ENCODE data around the gene MIA2. TPM values are rescaled to one million over a fixed set of nuclear protein-coding genes. Genes with fewer than 3 reads are reported as not detected.
A peak's percentile ranks its signal among the peaks of the same experiment; 100 is the strongest.

Gene MIA2
- total and polyA plus RNA-seq, 9 of the 15 experiments (the other 6 are each of a cell fraction or from before 2014, with no cell fraction given): 6.0 to 21.8 (median 12.8) TPM

DNA sequence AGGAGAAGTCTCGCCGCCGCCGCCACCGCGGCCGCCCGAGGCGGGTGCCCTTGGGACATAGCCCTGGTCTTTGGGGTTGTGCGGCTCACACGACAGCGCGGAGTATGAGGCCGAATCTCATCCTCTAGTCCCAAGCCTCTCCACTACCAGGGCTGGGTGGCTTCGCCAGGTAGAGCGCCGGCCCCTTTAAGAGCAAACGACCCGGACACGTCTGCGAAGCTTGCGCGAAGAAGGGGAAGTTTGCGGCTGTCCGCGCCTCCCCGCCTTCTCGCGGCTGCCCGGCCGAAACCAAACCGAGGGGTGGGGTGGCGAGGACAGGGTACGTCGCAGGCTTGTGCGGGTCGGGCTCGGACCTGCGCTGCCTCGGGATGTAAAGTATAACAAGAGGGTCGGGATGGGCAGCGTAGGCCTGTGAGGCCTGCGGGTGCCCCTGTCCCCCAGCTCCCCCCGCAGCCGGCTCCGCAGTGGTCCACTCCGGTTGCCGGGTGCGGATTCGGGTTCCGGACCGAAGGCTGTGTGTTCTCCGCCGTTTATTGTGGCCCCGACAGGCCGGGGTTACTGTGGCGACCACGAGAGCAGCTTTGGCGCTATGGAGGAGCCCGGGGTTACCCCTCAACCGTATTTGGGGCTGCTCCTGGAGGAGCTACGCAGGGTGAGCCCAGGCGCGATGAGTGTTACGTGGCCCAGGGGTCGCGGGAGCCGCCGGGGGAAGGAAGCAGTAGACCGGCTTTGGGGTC is 33.3 kb downstream of the MIA2 start (continued):
- TF ChIP-seq TAL1 (IDR thresholded peaks at IDR 0.05) (no peak), PYGO2 (tag; IDR thresholded peaks at IDR 0.05) (no peak), PHB2 (IDR thresholded peaks at IDR 0.05; ENCODE audit: low read depth) (no peak), ZNF586 (CRISPR knock-in tag; conservative IDR thresholded peaks at IDR 0.05) (no peak), ILF3 (IDR thresholded peaks at IDR 0.05; ENCODE audit: borderline replicate concordance) (0 out of 2 replicates have a peak, but pooled peaks have one; percentile 27), PHF8 (IDR thresholded peaks at IDR 0.05; ENCODE audit: borderline replicate concordance, low read length) (peak; percentile 64; the same call in 1 of the 2 replicates), ZNF311 (CRISPR knock-in tag; IDR thresholded peaks at IDR 0.05) (no peak), EP300 (IDR thresholded peaks at IDR 0.05; ENCODE audit: low read length) (no peak), DLX4 (CRISPR knock-in tag; IDR thresholded peaks at IDR 0.05) (no peak), MECOM (CRISPR knock-in tag; IDR thresholded peaks at IDR 0.05) (no peak), NFATC3 (IDR thresholded peaks at IDR 0.05) (no peak), SMARCB1 (IDR thresholded peaks at IDR 0.05; ENCODE audit: insufficient read length, low read depth) (no peak), GATA2 (CRISPR knock-in tag; IDR thresholded peaks at IDR 0.05) (no peak), HNRNPUL1 (IDR thresholded peaks at IDR 0.05; ENCODE audit: low read length) (no peak), ZNF431 (CRISPR knock-in tag; IDR thresholded peaks at IDR 0.05) (no peak), CREB3 (tag; conservative IDR thresholded peaks at IDR 0.05; ENCODE audit: low read depth) (no peak), HSF4 (CRISPR knock-in tag; IDR thresholded peaks at IDR 0.05; ENCODE audit: borderline replicate concordance) (no peak), ZNF655 (CRISPR knock-in tag; IDR thresholded peaks at IDR 0.05) (no peak), SRSF3 (IDR thresholded peaks at IDR 0.05; ENCODE audit: insufficient read depth, low read length) (no peak)
- TF ChIP-seq, protein P1, sequence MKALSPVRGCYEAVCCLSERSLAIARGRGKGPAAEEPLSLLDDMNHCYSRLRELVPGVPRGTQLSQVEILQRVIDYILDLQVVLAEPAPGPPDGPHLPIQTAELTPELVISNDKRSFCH (CRISPR knock-in tag; IDR thresholded peaks at IDR 0.05): no peak
- TF ChIP-seq, protein P1 (tag; IDR thresholded peaks at IDR 0.05): no peak
- TF ChIP-seq, protein P2, sequence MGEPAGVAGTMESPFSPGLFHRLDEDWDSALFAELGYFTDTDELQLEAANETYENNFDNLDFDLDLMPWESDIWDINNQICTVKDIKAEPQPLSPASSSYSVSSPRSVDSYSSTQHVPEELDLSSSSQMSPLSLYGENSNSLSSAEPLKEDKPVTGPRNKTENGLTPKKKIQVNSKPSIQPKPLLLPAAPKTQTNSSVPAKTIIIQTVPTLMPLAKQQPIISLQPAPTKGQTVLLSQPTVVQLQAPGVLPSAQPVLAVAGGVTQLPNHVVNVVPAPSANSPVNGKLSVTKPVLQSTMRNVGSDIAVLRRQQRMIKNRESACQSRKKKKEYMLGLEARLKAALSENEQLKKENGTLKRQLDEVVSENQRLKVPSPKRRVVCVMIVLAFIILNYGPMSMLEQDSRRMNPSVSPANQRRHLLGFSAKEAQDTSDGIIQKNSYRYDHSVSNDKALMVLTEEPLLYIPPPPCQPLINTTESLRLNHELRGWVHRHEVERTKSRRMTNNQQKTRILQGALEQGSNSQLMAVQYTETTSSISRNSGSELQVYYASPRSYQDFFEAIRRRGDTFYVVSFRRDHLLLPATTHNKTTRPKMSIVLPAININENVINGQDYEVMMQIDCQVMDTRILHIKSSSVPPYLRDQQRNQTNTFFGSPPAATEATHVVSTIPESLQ (CRISPR knock-in tag; IDR thresholded peaks at IDR 0.05): no peak; the same call in 1 of the 2 replicates
